Left ventricle myocardium inferior (tissue), 1 donor: ENCODE data around the gene ISOC2. TPM values are rescaled to one million over a fixed set of nuclear protein-coding genes. Genes with fewer than 3 reads are reported as not detected.
A peak's percentile ranks its signal among the peaks of the same experiment; 100 is the strongest.

Experiments
- DNase-seq: peaks from one replicate; pipeline ENCODE4 v3.0.0-alpha.2; 2020
- H3K27ac ChIP-seq: fragments of 200-600 bp; replicated peaks from 2 replicates; pipeline ENCODE4 v1.8.0; 2021
- H3K27me3 ChIP-seq: fragments of 200-600 bp; 2 replicates; pipeline ENCODE4 v1.8.0; 2021; ENCODE audit warnings: low read depth
- H3K36me3 ChIP-seq: fragments of 200-600 bp; 2 replicates; pipeline ENCODE4 v1.8.0; 2021
- H3K4me1 ChIP-seq: fragments of 200-600 bp; 2 replicates; pipeline ENCODE4 v1.8.0; 2021
- H3K4me3 ChIP-seq: fragments of 200-600 bp; 2 replicates; pipeline ENCODE4 v1.8.0; 2021; ENCODE audit warnings: mild to moderate bottlenecking, moderate library complexity
- H3K9me3 ChIP-seq: fragments of 200-600 bp; replicated peaks from 2 replicates; pipeline ENCODE4 v1.8.0; 2021
- intact Hi-C: fragments of 100-400 bp; cut with micrococcal nuclease; formaldehyde crosslinking; loops from one replicate; pipeline ENCODE4 v1.11.0; 2022
- total RNA-seq: library from RNA; stranded (reverse); fragmentation: NEBNext Ultra II Directional; extraction: Animal tissue kit (Norgen Biotek cat#: 25700); gene quantifications from one replicate; pipeline ENCODE4 v1.2.1, GENCODE V29; 2021
- TF ChIP-seq, protein P1 (sequence below): fragments of 200-600 bp; IDR thresholded peaks from 2 replicates; pipeline ENCODE4 v1.8.0; 2021; ENCODE audit warnings: antibody characterized with exemption, mild to moderate bottlenecking, borderline replicate concordance
- donor health status: DM: no; HTN: yes; CAD: no; lungs with severe emphysema.

The ISOC2 gene
- total RNA-seq, 1 donor from 2014 or later, result 52.6 TPM

DNA sequence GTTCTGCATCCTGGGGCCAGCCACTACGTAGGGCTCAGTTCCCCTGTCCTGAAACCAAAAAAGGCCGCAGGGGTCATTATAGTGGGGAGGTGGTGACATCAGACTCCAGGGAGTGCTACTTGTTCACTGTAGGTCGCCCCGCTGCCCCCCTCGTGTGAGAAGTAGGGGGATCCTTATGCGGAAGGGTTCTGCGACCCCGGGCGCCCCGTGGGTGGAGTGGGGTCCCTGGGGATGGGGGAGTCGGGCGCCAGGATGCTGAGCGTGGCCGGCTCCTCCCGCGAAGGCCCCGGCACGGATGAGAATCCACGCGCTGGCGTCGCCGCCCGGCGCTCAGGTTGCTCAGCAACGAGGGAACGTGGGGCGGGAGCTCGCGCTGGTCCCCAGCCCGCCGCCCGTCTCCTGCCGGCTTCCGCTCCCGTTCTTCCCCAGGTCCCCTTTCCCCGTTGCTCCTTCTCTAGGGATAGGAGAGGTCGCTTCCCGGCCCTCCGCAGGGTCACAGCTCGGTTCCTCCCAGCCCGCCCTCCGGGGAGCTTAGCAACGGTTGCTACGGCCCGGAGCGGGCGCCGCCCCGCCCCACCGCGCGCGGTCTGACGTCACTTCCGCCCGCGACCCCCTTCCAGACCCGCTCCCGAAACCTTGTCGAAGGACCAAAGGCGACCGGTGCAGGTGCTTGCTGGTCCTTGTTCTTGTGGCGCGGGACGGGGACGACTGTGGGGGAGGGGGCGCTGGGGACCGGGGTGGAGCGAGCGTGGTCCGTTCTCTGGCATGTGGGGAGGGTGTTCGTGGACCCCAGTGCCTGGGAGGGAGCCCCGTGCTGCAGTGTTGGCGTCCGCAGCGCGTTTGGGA lies 23.4 kb upstream of the ISOC2 start, which contains the start of gene NAT14:
NAT14 (plus strand) TSS at position 596 of the 846 bp plus-strand sequence. CDS start 521 bp downstream, outside the sequence.
- TF ChIP-seq, protein P1, sequence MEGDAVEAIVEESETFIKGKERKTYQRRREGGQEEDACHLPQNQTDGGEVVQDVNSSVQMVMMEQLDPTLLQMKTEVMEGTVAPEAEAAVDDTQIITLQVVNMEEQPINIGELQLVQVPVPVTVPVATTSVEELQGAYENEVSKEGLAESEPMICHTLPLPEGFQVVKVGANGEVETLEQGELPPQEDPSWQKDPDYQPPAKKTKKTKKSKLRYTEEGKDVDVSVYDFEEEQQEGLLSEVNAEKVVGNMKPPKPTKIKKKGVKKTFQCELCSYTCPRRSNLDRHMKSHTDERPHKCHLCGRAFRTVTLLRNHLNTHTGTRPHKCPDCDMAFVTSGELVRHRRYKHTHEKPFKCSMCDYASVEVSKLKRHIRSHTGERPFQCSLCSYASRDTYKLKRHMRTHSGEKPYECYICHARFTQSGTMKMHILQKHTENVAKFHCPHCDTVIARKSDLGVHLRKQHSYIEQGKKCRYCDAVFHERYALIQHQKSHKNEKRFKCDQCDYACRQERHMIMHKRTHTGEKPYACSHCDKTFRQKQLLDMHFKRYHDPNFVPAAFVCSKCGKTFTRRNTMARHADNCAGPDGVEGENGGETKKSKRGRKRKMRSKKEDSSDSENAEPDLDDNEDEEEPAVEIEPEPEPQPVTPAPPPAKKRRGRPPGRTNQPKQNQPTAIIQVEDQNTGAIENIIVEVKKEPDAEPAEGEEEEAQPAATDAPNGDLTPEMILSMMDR, result no peak
- no peaks in the 10 kb centered on the region for H3K9me3 ChIP-seq

DNA sequence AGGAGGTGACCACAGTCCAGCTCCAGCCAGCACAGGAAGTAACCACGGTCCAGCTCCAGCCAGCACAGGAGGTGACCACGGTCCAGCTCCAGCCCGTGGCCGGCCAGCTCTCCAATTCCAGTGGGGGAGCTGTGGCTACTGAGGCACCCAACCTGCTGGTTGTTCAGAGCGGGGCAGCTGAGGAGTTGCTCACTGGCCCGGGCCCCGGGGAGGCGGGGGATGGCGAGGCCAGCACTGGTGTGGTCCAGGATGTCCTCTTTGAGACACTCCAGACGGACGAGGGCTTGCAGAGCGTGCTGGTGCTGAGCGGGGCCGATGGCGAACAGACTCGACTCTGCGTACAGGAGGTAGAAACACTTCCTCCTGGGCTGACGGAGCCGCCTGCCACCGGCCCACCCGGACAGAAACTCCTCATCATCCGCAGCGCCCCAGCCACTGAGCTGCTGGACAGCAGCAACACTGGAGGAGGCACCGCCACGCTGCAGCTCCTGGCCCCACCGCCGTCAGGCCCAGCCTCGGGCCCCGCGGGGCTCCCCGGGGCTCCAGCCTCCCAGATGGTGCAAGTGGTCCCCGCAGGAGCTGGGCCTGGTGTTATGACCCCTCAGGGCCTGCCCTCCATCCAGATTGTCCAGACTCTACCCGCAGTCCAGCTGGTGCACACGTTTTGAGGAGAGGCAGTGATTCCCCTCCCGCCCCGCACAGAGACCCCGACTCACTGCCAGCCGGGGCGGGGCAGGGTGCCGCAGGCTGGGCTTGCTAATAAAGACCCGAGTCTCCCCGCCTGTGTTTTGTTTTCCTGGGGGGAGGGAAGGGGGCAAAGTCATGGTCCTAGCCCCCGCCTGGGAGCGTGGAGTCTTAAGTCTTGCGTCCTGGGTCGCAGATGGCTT lies 22.5 kb upstream of the ISOC2 start:
- intact Hi-C loops, result no loop called here
- no peaks in the 10 kb centered on the region for H3K27me3 ChIP-seq
- H3K27ac ChIP-seq, result peak overlapping the region; percentile 90
- H3K9me3 ChIP-seq, result no peaks in the 10 kb centered on the region
- H3K4me3 ChIP-seq, result peak overlapping the region; percentile 80
- TF ChIP-seq, protein P1, result no peak
- peaks cover 25% of the 10 kb centered on the region for H3K36me3 ChIP-seq
- no peak for DNase-seq
- H3K4me1 ChIP-seq, result peaks cover 66% of the 10 kb centered on the region

More for the DNA sequence above, 23.4 kb upstream of the ISOC2 start, which contains the start of gene NAT14:
- H3K4me1 ChIP-seq, result peaks cover 62% of the 10 kb centered on the region
- H3K36me3 ChIP-seq, result peaks cover 25% of the 10 kb centered on the region
- H3K27me3 ChIP-seq, result peaks cover 4% of the 10 kb centered on the region
- H3K27ac ChIP-seq, result peak within 1 kb of the TSS; percentile 90
- peak; percentile 54 for DNase-seq
- intact Hi-C loops, result no loop called here
- H3K4me3 ChIP-seq, result peak within 1 kb of the TSS; percentile 80

DNA sequence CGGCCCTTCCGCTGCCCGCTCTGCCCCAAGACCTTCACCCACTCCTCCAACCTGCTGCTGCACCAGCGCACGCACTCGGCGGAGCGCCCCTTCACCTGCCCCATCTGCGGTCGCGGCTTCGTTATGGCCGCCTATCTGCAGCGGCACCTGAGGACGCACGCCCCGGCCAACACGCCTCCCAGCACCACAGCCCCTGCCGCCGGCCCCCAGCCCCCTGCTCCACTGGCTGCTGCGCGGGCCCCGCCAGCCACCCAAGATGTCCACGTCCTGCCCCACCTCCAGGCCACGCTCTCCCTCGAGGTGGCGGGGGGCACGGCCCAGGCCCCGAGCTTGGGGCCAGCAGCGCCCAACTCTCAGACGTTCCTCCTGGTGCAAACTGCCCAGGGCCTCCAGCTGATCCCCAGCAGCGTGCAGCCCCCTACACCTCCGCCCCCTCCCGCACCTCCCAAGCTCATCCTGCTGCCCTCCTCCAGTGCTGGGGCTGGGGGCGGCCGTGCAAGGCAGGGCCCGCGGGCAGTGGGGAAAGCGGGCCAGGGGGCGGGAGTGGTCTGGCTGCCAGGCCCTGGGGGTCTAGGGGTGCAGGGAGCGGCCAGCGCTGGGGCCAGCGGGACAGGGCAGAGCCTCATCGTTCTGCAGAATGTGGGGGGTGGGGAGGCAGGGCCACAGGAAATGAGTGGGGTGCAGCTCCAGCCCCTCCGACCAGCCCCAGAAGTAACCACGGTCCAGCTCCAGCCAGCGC lies 21.7 kb upstream of the ISOC2 start:
- intact Hi-C loops, result no loop called here

DNA sequence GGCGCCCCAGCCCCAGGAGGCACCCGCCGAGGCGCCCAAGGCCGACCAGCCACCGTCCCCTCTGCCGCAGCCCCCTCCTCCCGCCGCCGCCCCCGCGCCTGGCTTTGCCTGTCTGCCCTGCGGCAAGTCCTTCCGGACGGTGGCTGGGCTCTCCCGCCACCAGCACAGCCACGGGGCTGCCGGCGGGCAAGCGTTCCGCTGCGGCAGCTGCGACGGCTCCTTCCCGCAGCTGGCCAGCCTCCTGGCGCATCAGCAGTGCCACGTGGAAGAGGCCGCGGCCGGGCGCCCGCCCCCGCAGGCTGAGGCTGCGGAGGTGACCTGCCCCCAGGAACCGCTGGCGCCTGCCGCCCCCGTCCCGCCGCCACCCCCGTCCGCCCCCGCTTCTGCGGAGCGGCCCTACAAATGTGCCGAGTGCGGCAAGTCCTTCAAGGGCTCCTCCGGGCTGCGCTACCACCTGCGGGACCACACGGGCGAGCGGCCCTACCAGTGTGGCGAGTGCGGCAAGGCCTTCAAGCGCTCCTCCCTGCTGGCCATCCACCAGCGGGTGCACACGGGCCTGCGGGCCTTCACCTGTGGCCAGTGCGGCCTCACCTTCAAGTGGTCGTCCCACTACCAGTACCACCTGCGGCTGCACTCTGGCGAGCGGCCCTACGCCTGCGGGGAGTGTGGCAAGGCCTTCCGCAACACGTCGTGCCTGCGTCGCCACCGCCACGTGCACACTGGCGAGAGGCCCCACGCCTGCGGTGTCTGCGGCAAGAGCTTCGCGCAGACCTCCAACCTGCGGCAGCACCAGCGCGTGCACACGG lies 20.9 kb upstream of the ISOC2 start:
- H3K36me3 ChIP-seq, result peaks cover 25% of the 10 kb centered on the region
- TF ChIP-seq, protein P1, result no peak
- no peaks in the 10 kb centered on the region for H3K27me3 ChIP-seq
- H3K9me3 ChIP-seq, result no peaks in the 10 kb centered on the region
- intact Hi-C loops, result no loop called here
- no peak overlapping the region for H3K4me3 ChIP-seq
- H3K27ac ChIP-seq, result no peak overlapping the region
- peaks cover 66% of the 10 kb centered on the region for H3K4me1 ChIP-seq
- DNase-seq, result no peak

More for the DNA sequence above, 21.7 kb upstream of the ISOC2 start:
- peaks cover 25% of the 10 kb centered on the region for H3K36me3 ChIP-seq
- no peak overlapping the region for H3K4me3 ChIP-seq
- H3K4me1 ChIP-seq, result peaks cover 66% of the 10 kb centered on the region
- TF ChIP-seq, protein P1, result no peak
- H3K27me3 ChIP-seq, result no peaks in the 10 kb centered on the region
- H3K9me3 ChIP-seq, result no peaks in the 10 kb centered on the region
- H3K27ac ChIP-seq, result no peak overlapping the region
- DNase-seq, result no peak
